Mammary epithelial cell (primary cell): ENCODE measurements around the gene ZNHIT2.

Experiments
- CTCF ChIP-seq, 2 donors: IDR thresholded peaks in 1 of 2; conservative IDR thresholded peaks in 1 of 2; 2 replicates each; pipeline ENCODE4 v1.5.1; 2011 to 2012; ENCODE audit warnings: inconsistent platforms in 2 of 2, low read length in 2 of 2, mild to moderate bottlenecking in 2 of 2, control low read depth in 1 of 2, low read depth in 1 of 2; ENCODE audit not compliant: insufficient read depth in 1 of 2; ENCODE audit errors: extremely low read depth in 1 of 2
- EZH2 ChIP-seq: IDR thresholded peaks from 2 replicates; pipeline ENCODE4 v1.6.1; 2012; ENCODE audit warnings: low read length, inconsistent platforms, borderline replicate concordance

GRCh38 chr11:65111744-65112545 is 5.6 kb downstream of the ZNHIT2 start, which contains the start of gene TM7SF2:
- TF ChIP-seq CTCF (conservative IDR thresholded peaks at IDR 0.05 in 1 of 2, IDR thresholded peaks at IDR 0.05 in 1 of 2; ENCODE audit: extremely low read depth in 1 of 2, insufficient read depth in 1 of 2, low read depth in 1 of 2, low read length in 2 of 2) (no peak), EZH2 (no peak)
